Nucleus accumbens (tissue), 56 donors: ENCODE measurements around the gene NPFFR1.

ENCODE experiments used
- DNase-seq, 56 donors: peaks; one replicate each; lab custom pipeline; 2025; lab: John Stamatoyannopoulos, UW

NPFFR1 gene, protein sequence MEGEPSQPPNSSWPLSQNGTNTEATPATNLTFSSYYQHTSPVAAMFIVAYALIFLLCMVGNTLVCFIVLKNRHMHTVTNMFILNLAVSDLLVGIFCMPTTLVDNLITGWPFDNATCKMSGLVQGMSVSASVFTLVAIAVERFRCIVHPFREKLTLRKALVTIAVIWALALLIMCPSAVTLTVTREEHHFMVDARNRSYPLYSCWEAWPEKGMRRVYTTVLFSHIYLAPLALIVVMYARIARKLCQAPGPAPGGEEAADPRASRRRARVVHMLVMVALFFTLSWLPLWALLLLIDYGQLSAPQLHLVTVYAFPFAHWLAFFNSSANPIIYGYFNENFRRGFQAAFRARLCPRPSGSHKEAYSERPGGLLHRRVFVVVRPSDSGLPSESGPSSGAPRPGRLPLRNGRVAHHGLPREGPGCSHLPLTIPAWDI

DNA sequence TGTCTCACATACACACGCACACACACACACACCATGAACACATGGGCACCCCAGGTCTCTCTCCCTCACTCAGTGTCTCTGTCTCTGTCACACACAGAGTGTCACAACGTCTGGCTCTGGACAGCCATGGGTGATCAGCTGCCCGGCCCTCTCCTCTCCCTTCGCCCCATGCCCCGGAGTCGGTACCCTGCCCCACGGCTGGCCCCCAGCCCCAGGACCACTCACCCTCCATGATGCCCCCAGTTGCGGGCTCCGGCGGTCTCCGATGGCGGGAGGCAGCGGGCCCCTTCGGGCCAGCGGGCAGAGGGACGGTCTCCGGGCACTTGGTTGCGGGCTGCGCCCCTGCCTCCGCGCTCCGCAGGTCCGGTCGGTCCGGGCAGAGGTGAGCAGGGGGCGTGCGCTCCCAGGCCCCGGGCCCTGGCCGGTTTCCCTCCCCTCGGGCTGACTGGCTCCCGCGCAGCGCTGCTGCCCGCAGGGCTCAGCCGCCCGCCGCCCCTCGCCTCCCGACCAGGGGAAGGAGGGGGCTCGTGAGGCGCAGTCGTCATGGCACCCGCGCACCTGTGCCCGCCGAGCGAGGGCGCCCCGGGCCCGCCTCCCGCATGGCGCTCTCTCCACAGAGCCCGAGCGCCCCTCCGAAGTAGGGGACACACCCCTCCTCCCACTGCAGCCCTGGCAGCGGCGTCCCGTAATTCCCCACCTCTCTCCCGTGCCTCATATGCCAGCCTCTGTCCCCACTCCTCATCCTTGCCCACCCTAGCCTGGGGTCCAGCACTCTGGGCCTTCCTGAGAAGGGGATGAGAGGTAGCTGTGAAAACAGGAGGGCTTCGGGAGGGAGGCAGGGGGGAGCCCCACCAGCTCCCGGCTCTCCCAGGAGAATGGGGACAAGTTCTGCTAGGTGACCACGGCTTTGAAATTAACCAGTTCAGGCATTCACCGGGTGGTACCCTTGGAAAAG, at the start of gene NPFFR1:
Gene NPFFR1 (minus strand): TSS at position 560 of the 955 bp plus-strand sequence. CDS start 328 bp downstream, at position 232.
- DNase-seq: peak in 13 of 56 donors; percentile 4 to 54 (median 27)

DNA sequence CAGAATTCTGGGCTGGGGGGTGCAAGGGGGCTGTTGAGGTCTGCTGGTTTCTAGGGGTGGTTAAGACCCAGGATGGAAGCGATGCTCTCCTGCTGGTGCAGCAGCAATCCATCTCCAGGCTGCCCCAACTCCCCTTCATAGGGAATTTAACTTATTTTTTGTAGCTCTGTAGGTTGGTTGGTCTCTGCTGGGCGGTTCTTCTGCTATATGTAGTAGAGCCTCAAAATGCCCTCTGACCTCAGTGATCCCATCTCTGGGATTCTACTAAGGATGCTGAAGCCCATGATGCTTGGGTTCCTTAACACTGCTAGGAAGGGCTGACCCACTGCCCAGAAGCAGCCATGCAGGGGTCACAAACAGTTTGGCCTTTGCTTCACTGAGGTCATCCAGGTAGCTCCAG, 49.5 kb upstream of the NPFFR1 start:
- no peak for DNase-seq

DNA sequence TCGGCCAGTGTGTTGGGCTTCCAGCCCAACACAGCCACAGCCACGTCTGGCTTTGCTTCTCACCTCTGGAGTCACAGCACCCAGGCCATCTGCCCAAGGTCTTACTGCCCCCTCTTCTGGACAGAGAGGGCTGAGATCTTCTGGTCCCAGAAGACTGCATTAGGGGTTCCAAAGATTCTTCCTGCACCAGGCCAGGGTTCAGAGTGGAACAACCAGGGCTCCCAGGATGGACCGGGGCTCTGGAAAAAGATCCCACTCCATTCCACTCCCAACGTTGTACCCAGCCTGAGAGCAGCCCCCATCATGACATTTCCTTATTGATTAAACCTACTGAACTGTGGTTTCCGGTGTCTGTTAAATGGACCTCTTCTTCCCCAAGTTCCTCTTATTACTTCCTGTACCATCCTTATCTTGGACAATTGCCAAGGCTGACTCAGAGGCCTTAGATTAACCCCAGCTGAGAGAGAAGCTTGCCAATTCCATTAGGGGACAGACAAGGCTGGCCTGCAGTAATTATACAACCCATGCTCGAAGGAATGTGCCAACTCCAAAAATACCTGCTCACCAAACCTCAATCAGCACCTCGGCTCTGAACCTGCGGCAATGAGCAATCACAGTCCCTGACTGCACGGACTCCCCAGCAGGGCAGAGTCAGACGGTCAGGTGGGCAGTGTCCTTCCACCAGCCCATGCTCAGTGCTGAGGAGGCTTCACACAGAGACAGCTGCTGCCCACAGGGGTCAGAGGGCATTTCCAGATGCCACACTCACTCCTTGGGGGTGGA, 47.9 kb upstream of the NPFFR1 start:
- peak in 13 of 56 donors; percentile 13 to 33 (median 20) for DNase-seq

DNA sequence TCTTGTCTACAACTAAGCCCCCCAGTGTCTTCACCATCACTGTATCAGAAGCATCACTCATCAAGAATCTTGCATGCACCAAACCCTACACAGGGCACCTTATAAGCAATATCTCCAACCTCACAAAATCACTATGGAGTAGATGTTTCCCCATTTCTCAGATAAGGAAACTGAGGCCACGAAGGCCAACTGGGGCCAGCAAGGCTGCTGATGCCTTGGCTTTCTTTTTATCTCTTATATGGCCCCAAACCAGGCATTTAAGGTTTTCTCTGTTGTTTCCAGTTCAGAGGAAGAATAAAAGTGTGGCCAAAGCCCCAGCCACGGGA, 47.3 kb upstream of the NPFFR1 start:
- DNase-seq: no peak

DNA sequence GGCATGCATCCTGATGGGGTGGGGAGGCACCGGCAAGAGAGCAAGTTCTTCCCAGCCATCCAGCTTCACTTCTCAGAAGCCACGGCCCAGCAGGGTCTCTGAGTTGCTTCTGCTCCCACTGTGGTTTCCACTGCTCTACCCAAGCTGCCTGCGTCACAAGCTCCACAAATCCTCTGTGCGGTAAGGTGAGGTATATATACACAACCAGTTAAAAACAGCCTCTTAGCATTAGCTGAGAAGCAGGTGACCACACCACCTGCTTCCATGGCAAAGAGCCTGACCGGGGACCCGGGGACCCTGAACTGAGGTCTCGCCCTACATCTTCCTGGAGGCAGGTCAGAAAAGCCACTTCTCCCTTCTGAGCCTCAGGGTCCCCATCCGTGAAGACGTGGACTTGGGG, 46.9 kb upstream of the NPFFR1 start:
- DNase-seq: no peak

DNA sequence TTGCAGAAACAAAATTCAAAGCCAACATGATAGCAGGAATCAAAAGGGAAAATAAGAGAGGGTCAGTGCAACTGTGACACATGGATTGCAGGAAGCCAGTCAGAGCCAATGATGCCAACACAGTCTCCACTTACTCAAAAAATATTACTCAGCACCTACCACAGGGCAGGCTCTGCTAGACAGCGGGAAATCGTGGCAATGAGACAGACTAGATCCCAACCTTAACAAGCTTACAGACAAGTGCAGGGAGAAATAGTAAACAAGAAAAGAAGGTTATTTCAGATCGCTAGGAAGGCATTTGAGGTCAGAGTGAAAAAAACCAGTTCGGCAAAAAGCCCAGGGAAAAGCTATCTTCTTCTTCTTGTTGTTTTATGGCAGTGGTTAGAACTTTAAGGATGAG, 45.2 kb upstream of the NPFFR1 start:
- DNase-seq: no peak

DNA sequence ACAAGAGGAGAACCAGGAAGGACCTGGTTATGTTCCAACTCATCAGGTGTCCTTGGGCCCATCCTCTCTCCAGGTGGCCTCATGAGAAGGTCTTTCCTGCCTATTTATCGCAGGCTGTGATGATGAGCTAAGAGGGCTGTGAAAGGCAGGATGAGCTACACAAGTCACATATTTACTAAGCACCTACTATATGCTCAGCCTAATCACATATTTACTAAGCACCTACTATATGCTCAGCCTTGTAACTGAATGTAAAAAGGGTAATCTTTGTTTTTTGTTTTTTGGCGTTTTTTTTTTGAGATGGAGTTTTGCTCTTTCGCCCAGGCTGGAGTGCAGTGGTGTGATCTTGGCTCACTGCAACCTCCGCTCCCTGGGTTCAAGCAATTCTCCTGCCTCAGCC, 44.2 kb upstream of the NPFFR1 start:
- no peak for DNase-seq

DNA sequence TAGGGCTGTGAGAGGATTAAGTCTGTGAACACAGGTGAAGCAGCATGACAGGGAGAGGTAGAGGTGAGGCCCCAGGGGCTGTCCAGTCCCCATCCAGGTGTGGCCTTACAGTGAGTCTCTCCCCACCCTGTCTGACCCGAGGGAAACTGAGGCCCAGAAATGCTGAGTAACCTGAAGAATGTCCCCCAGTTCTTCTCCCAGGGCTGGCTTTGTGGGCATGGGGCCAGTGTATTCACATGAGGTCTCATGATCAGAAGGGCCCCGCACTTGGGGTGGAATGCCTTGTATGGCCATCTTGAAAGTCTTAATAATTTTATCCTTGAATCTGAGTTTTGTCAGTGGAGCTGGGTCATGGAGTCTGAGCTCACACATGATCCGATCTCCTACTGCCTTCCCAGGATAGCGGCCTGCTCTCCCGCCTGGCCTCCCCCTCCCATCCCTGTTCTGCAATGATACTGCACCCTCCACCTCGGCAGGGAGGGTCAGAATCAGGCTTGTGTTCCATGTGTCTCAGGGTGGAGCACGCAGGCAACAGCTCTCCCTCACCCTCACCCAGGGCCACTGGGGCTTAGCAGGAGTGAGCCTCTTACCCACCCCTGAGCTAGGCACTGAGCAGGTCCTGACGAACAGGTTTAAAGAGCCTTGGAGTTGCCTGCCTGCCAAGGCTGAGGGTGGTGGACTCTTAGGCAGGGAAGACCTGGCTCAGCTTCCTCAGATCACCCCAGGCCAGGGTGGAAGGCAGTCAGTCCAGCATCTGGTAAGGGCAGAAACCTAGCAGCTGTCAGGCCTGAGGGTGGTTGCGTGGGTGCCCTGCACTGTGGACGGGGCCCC, 41.4 kb upstream of the NPFFR1 start:
- DNase-seq: no peak

DNA sequence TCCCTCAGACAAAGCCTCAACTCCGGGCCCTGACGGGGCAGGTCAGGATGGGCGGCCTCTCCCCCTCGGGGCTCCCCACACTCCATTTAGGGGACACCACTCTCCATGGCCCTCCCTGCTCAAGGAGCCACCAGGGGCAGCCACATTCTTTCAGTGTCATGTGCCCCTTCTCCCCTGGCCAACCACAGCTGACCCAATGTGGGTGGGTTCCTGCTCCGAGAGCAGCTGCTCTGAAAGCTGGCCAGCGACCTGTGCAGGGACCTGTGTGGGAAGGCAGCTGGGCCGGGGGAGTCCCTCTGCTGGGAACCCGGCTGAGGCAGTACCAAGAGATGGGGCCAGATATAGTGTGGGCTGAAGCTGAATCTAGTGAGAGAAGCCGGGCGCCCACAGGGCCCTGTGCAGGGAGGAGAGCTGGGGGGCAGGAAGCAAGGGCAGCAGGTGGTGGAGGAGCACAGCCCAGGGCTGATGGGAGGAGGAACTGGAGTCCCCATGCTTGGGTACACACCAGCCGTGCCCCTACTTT, 40.6 kb upstream of the NPFFR1 start:
- no peak for DNase-seq

DNA sequence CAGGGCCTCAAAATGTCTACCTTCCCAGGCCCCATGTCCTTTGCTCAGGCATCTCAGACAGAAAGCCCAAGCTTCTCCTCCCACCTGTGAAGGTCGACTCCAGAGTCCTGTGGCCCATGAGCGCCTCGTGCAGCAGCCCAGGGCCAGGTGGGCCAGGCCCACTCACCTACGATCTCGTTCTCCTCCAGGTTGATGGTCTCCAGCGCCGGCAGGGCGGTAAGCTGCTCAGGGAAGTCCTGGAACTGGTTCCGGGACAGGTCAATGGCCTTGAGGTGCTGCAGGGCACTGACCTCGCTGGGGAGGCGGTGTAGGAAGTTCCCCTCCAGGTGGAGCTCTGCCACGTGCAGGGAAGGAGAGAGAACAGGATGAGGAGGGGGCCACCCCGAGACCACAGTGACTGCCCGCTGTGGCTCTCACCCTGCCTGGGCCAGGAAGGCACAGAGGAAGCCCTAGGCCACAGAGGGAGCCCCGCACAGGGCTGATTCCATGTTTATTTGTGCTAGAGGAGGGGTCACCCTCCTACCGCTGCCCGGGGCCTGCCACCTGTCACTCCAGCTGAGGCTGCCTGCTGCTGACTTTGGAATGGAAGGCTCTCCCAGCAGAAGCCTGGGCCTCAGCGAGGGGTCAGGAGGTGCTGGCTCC, 40.0 kb upstream of the NPFFR1 start:
- no peak for DNase-seq

DNA sequence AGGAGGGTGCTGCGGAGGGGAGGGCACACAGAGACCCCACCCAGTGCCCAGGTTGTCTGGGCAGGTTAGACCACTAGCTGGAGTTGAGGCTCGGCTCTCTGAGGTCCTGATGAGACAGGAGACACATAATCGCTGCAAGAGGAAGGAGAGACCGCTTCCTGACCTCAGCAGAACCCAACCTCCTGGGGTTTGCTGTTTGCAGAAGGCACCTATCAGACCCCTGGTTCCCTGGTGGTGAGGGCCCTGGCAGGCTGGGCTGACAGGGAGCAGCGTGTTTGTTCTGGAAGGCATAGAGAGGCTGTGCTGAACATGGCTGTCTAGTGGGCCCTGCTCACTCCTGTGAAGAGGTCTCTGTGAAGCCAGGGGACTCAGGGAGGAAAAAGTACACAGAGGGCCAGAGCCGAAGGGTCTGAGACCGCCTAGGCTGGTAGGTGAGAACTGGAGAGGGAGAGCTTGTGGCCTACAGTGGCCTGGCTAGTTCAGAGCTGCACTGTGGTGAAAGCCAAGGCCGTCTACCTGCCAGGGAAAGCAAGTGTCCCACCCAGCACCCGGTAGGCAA, 39.4 kb upstream of the NPFFR1 start:
- DNase-seq: no peak

DNA sequence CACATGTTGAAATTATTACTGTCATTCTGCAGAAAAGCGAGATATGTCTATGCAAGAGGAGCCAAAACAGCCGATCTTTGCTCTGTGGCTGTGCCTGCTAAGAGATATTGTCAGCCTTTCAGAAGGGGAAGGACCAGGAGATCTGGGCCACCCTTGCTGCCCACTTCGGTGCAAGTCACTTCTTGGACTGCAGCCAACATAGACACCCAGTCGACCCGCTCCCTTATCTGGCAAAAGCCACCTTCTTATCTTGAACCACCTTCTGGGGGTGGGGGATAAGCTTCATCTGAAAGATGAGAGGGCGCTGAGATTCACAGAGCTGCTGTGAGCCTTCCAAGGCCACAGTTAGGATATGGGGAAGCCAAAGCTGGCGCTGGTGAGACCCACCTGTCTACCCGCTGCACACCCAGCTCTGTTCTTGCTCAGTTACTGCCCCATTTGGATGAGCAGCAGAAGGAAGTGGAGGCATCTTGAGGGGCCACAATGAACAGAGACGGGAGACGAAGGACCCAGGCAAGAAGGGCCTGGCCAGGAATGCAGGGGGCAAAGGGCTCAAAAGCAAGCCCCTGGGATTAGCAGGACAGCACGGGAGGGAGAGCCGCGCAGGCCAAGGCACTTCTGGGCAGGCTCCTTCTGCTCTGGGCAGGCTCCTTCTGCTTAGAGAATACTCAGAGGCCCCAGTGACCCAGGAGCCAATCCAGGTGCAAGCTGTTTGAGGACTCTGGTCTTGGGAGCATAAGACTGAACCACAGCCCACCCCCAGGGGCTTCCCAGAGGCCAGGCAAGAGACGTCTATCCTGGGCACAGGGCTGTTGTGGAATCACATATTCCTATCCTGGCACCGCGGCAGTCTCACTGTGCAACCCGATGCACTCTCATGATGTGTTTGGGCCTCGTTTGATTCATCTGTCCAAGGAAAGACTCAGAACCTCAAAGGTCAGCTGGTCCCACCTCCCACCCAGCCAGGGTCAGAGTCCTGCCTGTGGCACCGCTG, 38.4 kb upstream of the NPFFR1 start:
- no peak for DNase-seq

DNA sequence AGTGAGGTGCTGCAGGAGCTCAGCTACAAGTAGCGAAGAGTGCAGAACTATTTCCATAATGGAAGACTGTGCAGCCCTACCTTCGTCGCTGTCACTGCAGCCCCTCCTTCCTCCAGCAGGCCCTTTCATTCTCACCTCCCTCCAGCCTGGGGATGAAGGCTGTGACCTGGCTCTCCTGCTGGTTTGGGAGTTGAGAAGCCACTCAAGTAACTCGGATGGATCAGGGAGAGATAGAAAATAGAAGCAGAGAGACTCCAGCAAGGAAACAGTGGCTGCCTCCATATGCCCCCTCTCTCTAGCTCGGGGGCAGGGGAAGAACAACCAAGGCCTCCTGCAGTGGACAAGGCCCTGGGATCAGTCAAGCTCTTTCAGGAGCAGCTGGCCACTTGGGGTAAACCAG, 37.4 kb upstream of the NPFFR1 start:
- no peak for DNase-seq

DNA sequence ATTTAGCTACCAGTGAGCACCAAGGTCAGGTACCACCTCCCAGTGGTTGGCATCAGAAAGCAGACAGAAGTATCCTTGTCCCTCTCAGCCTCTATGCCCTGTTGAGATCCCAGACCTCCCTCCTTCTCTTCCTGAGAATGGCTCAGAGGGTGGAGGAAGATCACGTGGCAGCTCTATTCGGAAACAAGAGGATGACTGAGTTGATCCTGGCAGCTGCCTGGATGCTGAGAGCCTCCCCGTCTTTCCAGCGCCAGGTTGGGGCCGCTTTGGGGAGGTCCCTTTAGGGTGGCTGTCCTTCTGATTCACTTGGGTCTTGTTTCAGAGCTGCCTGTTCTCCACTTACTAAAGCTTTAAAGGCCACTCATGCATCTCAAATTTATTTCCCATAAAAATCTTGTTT, 36.9 kb upstream of the NPFFR1 start:
- peak in 17 of 56 donors; percentile 7 to 57 (median 24) for DNase-seq

DNA sequence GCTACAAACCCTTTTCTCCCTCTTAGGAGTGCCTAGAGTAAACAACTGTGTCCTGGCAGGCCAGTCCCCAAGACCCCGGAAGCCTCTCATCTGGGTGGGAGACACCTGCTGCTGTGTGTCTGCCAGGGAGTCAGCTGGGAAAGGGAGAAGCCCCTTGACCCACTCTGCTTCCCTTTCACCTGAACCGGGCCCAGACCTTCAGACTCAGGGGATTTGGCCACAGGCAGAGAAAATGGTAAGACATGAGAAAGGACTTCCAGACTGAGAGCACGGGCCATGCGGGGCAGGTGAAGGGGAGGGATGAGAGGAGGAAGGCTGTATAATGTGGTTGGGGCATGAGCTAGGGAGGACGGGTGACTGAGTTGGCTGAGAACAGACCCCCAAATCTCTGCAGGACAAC, 36.0 kb upstream of the NPFFR1 start:
- DNase-seq: no peak

DNA sequence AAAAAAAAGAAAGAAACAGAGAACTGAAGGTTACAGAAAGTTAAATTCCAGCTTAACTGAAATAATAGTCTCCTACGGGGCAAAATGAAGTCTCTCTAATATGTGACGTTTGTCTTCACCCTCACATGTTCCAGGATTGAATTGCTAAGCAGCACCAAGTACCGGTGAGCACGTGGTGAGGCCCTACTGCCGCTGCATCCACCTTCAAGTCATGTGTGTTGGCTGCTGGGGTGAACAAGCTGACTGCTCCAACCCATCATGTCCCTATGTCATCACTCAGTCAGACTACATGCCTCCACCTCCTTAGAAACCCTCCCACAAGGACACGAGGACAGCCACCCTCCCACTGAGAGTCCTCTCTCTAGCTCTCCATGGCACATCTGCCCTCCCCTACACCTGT, 35.4 kb upstream of the NPFFR1 start:
- DNase-seq: peak in 24 of 56 donors; percentile 5 to 65 (median 40)

DNA sequence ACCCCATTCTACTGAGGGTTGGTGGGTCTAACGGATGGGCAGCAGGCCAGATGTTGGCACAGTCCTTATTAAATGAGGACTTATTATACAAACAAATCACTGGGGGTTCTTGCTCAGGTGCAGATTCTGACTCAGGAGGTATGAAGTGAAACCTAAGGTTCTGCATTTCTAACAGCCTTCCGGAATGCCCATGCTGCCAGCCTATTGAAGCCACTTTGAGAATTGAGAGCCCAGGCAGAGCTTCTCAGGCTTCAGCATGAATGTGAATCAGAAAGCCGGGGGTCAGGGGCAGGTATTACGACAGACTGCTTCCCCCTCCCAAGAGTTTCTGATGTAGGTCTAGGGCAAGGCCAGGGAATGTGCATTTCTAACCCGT, 34.1 kb upstream of the NPFFR1 start:
- no peak for DNase-seq
